PFSK-1 (cell line): ENCODE measurements around the gene NKAIN1.

ENCODE experiments used
- FOXP2 ChIP-seq: optimal IDR thresholded peaks from 2 replicates; pipeline ENCODE3; 2011; ENCODE audit warnings: borderline replicate concordance, control low read depth, inconsistent platforms; ENCODE audit not compliant: insufficient read depth; ENCODE audit errors: extremely low read length, extremely low read depth
- POLR2AphosphoS5 ChIP-seq: IDR thresholded peaks from 2 replicates; pipeline ENCODE4 v1.6.1; 2012; ENCODE audit warnings: low read depth, mild to moderate bottlenecking, control low read depth, low read length, moderate library complexity
- REST ChIP-seq, 2 experiments: IDR thresholded peaks; 2 replicates each; pipeline versions ENCODE4 v1.6.1 to v1.8.0; 2011 to 2012; ENCODE audit warnings: low read depth in 2 of 2, low read length in 2 of 2, control low read depth in 1 of 2, inconsistent platforms in 1 of 2, mild to moderate bottlenecking in 1 of 2, moderate library complexity in 1 of 2; ENCODE audit not compliant: insufficient read depth in 1 of 2
- SIN3A ChIP-seq: IDR thresholded peaks from 2 replicates; pipeline ENCODE4 v1.6.1; 2012; ENCODE audit warnings: mild to moderate bottlenecking, low read length, moderate library complexity, borderline replicate concordance; ENCODE audit not compliant: insufficient read depth
- TAF1 ChIP-seq: IDR thresholded peaks from 2 replicates; pipeline ENCODE4 v1.6.1; 2012; ENCODE audit warnings: low read length, control low read depth, borderline replicate concordance; ENCODE audit not compliant: insufficient read depth

The NKAIN1 gene

GRCh38 chr1:31263408-31263807 lies 23.7 kb upstream of the NKAIN1 start:
- TF ChIP-seq TAF1 (no peak), POLR2AphosphoS5 (no peak), SIN3A (no peak), FOXP2 (no peak), REST (IDR thresholded peaks at IDR 0.05; ENCODE audit: insufficient read depth in 1 of 2, low read depth in 2 of 2, low read length in 2 of 2) (no peak)

- TF ChIP-seq POLR2AphosphoS5, result no peak
Measured at GRCh38 chr1:31261916-31262315, 22.2 kb upstream of the NKAIN1 start.

GRCh38 chr1:31259746-31260145 lies 20.1 kb upstream of the NKAIN1 start:
- no peak for TF ChIP-seq SIN3A
- no peak for TF ChIP-seq FOXP2
- no peak for TF ChIP-seq TAF1
- no peak for TF ChIP-seq REST (IDR thresholded peaks at IDR 0.05; ENCODE audit: insufficient read depth in 1 of 2, low read depth in 2 of 2, low read length in 2 of 2)
- TF ChIP-seq POLR2AphosphoS5, result no peak

GRCh38 chr1:31258581-31258980 lies 18.9 kb upstream of the NKAIN1 start:
- no peak for TF ChIP-seq TAF1
- no peak for TF ChIP-seq FOXP2
- TF ChIP-seq POLR2AphosphoS5, result no peak
- no peak for TF ChIP-seq REST (IDR thresholded peaks at IDR 0.05; ENCODE audit: insufficient read depth in 1 of 2, low read depth in 2 of 2, low read length in 2 of 2)
- TF ChIP-seq SIN3A, result no peak

- TF ChIP-seq REST (IDR thresholded peaks at IDR 0.05; ENCODE audit: insufficient read depth in 1 of 2, low read depth in 2 of 2, low read length in 2 of 2) (no peak), TAF1 (no peak), POLR2AphosphoS5 (no peak; the same call in 1 of the 2 replicates), SIN3A (no peak), FOXP2 (no peak)
Measured at GRCh38 chr1:31257213-31257612, 17.5 kb upstream of the NKAIN1 start.
